Measurements from ENCODE around the gene GRID1.

GRCh38 chr10:86288695-86289576 is 77.7 kb downstream of the GRID1 start:
- TF ChIP-seq CTCF (IDR thresholded peaks at IDR 0.05), result no peak
- TF ChIP-seq POLR2A (IDR thresholded peaks at IDR 0.05), result no peak

All from Peyer's patch (tissue), 4 donors.